Right atrium auricular region (tissue), 2 donors: ENCODE results near the gene TCN1. TPM values are rescaled to one million over a fixed set of nuclear protein-coding genes. Genes with fewer than 3 reads are reported as not detected.
"Not testable (repeated sequence)": the region's sequence is repeated elsewhere in the genome, so short reads cannot be mapped to it uniquely, and the experiment has no call there.

ENCODE experiments used
- DNase-seq: peaks from one replicate; pipeline ENCODE4 v3.0.0-alpha.2; 2019; ENCODE audit warnings: low spot score
- H3K27ac ChIP-seq, 2 donors: fragments of 200-600 bp; sonication (generic); 1 replicate in 1 of 2; 2 replicates in 1 of 2; pipeline ENCODE4 v1.5.1; 2016 to 2019
- H3K27me3 ChIP-seq, 2 donors: fragments of 200-600 bp; sonication (generic); one replicate each; pipeline versions ENCODE4 v1.5.1 to v1.6.0; 2017 to 2019
- H3K36me3 ChIP-seq: fragments of 200-600 bp; sonication (generic); one replicate; pipeline ENCODE4 v1.5.1; 2016
- H3K4me1 ChIP-seq, 2 donors: fragments of 200-600 bp; sonication (generic); one replicate each; pipeline versions ENCODE4 v1.5.1 to v1.6.0; 2017 to 2019
- H3K4me3 ChIP-seq, 2 donors: fragments of 200-600 bp; sonication (generic); 1 replicate in 1 of 2; 2 replicates in 1 of 2; pipeline ENCODE4 v1.5.1; 2017 to 2019; ENCODE audit warnings: mild to moderate bottlenecking in 1 of 2, moderate library complexity in 1 of 2
- H3K9me3 ChIP-seq, 2 donors: fragments of 200-600 bp; sonication (generic); one replicate each; pipeline ENCODE4 v1.5.1; 2019
- CTCF ChIP-seq, 2 donors: fragments of 200-600 bp; sonication (generic); IDR thresholded peaks; one replicate each; pipeline ENCODE4 v1.5.1; 2019; ENCODE audit warnings: antibody characterized with exemption in 2 of 2
- total RNA-seq, 2 donors: library from RNA; depleted of rRNA; stranded (reverse); fragments of >200 nt; gene quantifications; one replicate each; pipeline ENCODE4 v1.1.0, GENCODE V29; 2016

The TCN1 gene, protein sequence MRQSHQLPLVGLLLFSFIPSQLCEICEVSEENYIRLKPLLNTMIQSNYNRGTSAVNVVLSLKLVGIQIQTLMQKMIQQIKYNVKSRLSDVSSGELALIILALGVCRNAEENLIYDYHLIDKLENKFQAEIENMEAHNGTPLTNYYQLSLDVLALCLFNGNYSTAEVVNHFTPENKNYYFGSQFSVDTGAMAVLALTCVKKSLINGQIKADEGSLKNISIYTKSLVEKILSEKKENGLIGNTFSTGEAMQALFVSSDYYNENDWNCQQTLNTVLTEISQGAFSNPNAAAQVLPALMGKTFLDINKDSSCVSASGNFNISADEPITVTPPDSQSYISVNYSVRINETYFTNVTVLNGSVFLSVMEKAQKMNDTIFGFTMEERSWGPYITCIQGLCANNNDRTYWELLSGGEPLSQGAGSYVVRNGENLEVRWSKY
- total RNA-seq = not detected

DNA sequence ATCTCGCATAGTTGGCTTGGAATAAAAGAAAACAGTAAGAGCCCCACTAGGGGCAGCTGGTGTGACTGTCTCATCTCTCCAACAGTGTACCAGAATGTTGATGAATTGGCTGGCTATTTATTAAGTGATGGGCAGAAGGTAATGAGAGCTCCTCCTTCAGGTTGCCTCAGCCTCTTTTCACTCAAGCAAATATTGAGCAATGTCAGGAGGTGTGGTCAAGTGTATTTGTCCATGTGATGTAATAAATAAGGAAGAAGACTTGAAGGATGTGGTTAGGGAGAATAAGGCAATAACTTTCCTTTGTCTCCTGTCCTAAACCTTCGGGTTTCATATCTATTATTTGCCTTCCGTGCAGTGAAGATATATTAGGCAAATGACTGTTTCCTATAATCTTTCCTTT, at the start of gene TCN1:
Gene TCN1, minus strand, starts transcription at position 91 of the 400 bp plus-strand sequence. Its CDS starts 17 bp downstream, at position 74.
- Histone ChIP-seq H3K36me3 (no peaks in the 10 kb centered on the region), H3K4me3 (no peak within 1 kb of the TSS), H3K27me3 (no peaks in the 10 kb centered on the region), H3K4me1 (no peaks in the 10 kb centered on the region), H3K27ac (no peak within 1 kb of the TSS), H3K9me3 (peaks cover 0 to 11% of the 10 kb centered on the region in 2 donors)
- no peak for TF ChIP-seq CTCF (IDR thresholded peaks at IDR 0.05)
- DNase-seq = no peak

DNA sequence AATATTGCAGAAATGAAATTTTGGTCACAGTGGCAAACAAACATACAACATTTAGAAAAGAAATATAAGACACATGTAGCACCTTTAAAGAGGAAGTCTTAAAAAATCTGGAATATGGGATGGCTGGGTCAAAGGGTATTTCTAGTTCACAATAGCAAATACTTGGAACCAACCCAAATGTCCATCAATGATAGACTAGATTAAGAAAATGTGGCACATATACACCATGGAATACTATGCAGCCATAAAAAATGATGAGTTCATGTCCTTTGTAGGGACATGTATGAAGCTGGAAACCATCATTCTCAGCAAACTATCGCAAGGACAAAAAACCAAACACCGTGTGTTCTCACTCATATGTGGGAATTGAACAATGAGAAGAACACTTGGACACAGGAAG, 37.3 kb upstream of the TCN1 start:
- not testable (repeated sequence) for H3K27me3 ChIP-seq, H3K9me3 ChIP-seq, H3K4me1 ChIP-seq, H3K36me3 ChIP-seq, H3K4me3 ChIP-seq, H3K27ac ChIP-seq, DNase-seq

GRCh38 chr11:59901306-59901705, 35.0 kb upstream of the TCN1 start:
- DNase-seq = no peak
- Histone ChIP-seq H3K27ac (no peak overlapping the region), H3K4me3 (no peak overlapping the region), H3K27me3 (no peaks in the 10 kb centered on the region), H3K36me3 (no peaks in the 10 kb centered on the region), H3K4me1 (no peaks in the 10 kb centered on the region), H3K9me3 (no peaks in the 10 kb centered on the region)
- TF ChIP-seq CTCF (IDR thresholded peaks at IDR 0.05) = no peak

DNA sequence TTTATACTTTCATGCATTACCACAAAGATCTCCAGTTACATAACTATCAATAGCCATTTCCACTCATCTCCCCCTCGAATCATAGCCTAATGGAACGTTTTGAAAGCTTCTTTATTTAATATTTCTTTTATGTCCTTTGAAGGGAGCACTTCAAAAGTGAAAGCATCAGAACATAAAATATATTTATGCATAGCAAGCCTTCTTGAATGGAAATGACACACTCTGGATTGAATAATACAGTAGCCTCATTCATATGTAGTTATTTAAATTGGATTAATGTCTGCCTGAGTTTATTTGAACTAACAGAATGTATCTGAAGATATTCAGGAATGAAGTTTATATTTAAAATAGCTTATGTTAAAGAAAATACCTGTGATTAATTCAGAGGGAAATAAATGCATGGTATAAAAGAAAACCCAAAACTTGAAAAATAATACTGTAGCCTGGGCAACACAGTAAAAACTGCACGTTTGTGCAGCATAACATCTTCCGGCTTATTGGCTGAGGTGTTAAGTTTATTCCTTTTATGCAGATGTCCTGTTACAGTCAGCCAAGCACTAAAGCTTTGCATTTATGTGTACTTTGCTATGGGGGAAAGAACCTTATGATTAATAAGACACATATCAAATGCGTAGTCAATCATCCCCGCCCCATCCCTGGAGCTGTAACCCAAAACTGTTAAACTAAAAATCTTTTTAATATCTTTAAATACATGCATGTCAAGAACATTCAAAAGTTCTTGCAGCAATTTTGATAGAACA, 34.3 kb upstream of the TCN1 start:
- Histone ChIP-seq H3K4me1 (no peaks in the 10 kb centered on the region), H3K36me3 (no peaks in the 10 kb centered on the region), H3K4me3 (no peak overlapping the region), H3K27ac (no peak overlapping the region), H3K9me3 (no peaks in the 10 kb centered on the region), H3K27me3 (no peaks in the 10 kb centered on the region)
- no peak for TF ChIP-seq CTCF (IDR thresholded peaks at IDR 0.05)
- no peak for DNase-seq

- Histone ChIP-seq H3K27ac (no peak overlapping the region), H3K4me3 (no peak overlapping the region), H3K9me3 (no peaks in the 10 kb centered on the region), H3K27me3 (no peaks in the 10 kb centered on the region), H3K4me1 (no peaks in the 10 kb centered on the region), H3K36me3 (no peaks in the 10 kb centered on the region)
- no peak for DNase-seq
- TF ChIP-seq CTCF (IDR thresholded peaks at IDR 0.05) = no peak
These were observed 33.2 kb upstream of the TCN1 start for GRCh38 chr11:59899532-59899931.

DNA sequence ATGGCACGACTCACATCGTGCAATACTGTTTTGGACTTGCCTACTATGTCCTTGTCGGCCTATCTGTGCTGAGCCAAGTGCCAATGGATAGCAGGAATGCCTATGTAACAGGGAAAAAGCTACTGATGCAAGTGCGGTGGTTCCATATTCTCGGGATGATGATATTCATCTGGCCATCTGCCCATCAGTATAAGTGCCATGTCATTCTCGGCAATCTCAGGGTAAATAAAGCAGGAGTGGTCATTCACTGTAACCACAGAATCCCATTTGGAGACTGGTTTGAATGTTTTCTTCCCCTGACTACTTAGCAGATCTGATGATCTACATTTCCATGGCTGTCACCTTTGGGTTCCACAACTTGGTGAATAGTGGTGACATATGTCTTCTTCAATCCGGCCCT, 32.4 kb upstream of the TCN1 start:
- no peaks in the 10 kb centered on the region for H3K4me1 ChIP-seq
- no peak for DNase-seq
- TF ChIP-seq CTCF (IDR thresholded peaks at IDR 0.05) = no peak
- no peak overlapping the region for H3K4me3 ChIP-seq
- no peaks in the 10 kb centered on the region for H3K9me3 ChIP-seq
- no peaks in the 10 kb centered on the region for H3K36me3 ChIP-seq
- no peak overlapping the region for H3K27ac ChIP-seq
- no peaks in the 10 kb centered on the region for H3K27me3 ChIP-seq
